Measurements from ENCODE around the gene ATP1A2. TPM values are rescaled to one million over a fixed set of nuclear protein-coding genes. Genes with fewer than 3 reads are reported as not detected.

Gene ATP1A2
- total RNA-seq, 2 experiments from 2014 or later: not detected

- POLR2A ChIA-PET: interaction anchor here (1.9 kb wide), 1 partner anchor 12 kb away, joined by 4 read pairs; the partner anchor contains the start of gene IGSF8
- Mint-ChIP-seq H3K36me3 (ENCODE audit: low read depth) (peaks cover 22% of the 10 kb centered on the region), H3K27ac (no peak overlapping the region), H3K4me3 (no peak overlapping the region), H3K9me3 (ENCODE audit: insufficient read depth) (no peaks in the 10 kb centered on the region), H3K27me3 (ENCODE audit: low read depth) (peaks cover 16% of the 10 kb centered on the region), H3K4me1 (ENCODE audit: low read depth) (peaks cover 12% of the 10 kb centered on the region)
- no peak for DNase-seq
- ATAC-seq: no peak
- CTCF ChIA-PET: interaction anchor here (0.8 to 27.5 kb wide), 18 partner anchors 7 to 291 kb away, joined by 3 to 617 read pairs (median 10); partner anchors contain the start of genes IGSF8 and KCNJ10
Measured at GRCh38 chr1:160086456-160086892, 29.1 kb upstream of the ATP1A2 start.

GRCh38 chr1:160087118-160087662 is 28.4 kb upstream of the ATP1A2 start:
- H3K9me3 Mint-ChIP-seq (ENCODE audit: insufficient read depth): no peaks in the 10 kb centered on the region
- CTCF ChIA-PET: interaction anchor here (1.6 to 27.5 kb wide), 9 partner anchors 9 to 290 kb away, joined by 10 to 617 read pairs (median 34); partner anchors contain the start of genes IGSF8 and KCNJ10

GRCh38 chr1:160089883-160090282 is 25.7 kb upstream of the ATP1A2 start:
- CTCF ChIA-PET: interaction anchor here (1.9 to 27.5 kb wide), 2 partner anchors 10 to 37 kb away, joined by 10 to 617 read pairs; no protein-coding TSS in a partner anchor
- DNase-seq (no peak), ATAC-seq (no peak)
- Mint-ChIP-seq H3K4me3 (no peak overlapping the region), H3K27me3 (ENCODE audit: low read depth) (no peaks in the 10 kb centered on the region), H3K36me3 (ENCODE audit: low read depth) (peaks cover 23% of the 10 kb centered on the region), H3K4me1 (ENCODE audit: low read depth) (peaks cover 14% of the 10 kb centered on the region), H3K27ac (no peak overlapping the region), H3K9me3 (ENCODE audit: insufficient read depth) (no peaks in the 10 kb centered on the region)
- POLR2A ChIA-PET: no interaction called here

More at GRCh38 chr1:160087118-160087662, 28.4 kb upstream of the ATP1A2 start:
- Mint-ChIP-seq H3K36me3 (ENCODE audit: low read depth) (peaks cover 24% of the 10 kb centered on the region), H3K4me1 (ENCODE audit: low read depth) (peaks cover 12% of the 10 kb centered on the region), H3K27ac (no peak overlapping the region), H3K27me3 (ENCODE audit: low read depth) (peaks cover 10% of the 10 kb centered on the region), H3K4me3 (no peak overlapping the region)
- ATAC-seq: no peak
- DNase-seq: no peak
- POLR2A ChIA-PET: interaction anchor here (0.6 to 1.9 kb wide), 2 partner anchors 11 to 143 kb away, joined by 3 to 4 read pairs; partner anchors contain the start of gene IGSF8

- H3K4me1 Mint-ChIP-seq (ENCODE audit: low read depth): peaks cover 11% of the 10 kb centered on the region
Measured at GRCh38 chr1:160090760-160091159, 24.8 kb upstream of the ATP1A2 start.

GRCh38 chr1:160091666-160092223 is 23.8 kb upstream of the ATP1A2 start:
- ChIA-PET CTCF (interaction anchor here (0.9 to 1.9 kb wide), 2 partner anchors 12 to 13 kb away, joined by 3 to 10 read pairs; no protein-coding TSS in a partner anchor), POLR2A (no interaction called here)
- H3K27ac Mint-ChIP-seq: no peak overlapping the region
- no peak overlapping the region for H3K4me3 Mint-ChIP-seq
- H3K4me1 Mint-ChIP-seq (ENCODE audit: low read depth): peaks cover 19% of the 10 kb centered on the region
- DNase-seq: no peak
- H3K36me3 Mint-ChIP-seq (ENCODE audit: low read depth): peaks cover 15% of the 10 kb centered on the region
- ATAC-seq: no peak
- no peaks in the 10 kb centered on the region for H3K9me3 Mint-ChIP-seq (ENCODE audit: insufficient read depth)
- H3K27me3 Mint-ChIP-seq (ENCODE audit: low read depth): no peaks in the 10 kb centered on the region

More at GRCh38 chr1:160090760-160091159, 24.8 kb upstream of the ATP1A2 start:
- H3K27ac Mint-ChIP-seq: no peak overlapping the region
- no peak overlapping the region for H3K4me3 Mint-ChIP-seq
- DNase-seq: no peak
- peaks cover 18% of the 10 kb centered on the region for H3K36me3 Mint-ChIP-seq (ENCODE audit: low read depth)
- ChIA-PET POLR2A (interaction anchor here (1.1 kb wide), 1 partner anchor 59 kb away, joined by 3 read pairs; the partner anchor contains the start of gene PIGM), CTCF (interaction anchor here (1.9 kb wide), 1 partner anchor 11 kb away, joined by 10 read pairs; no protein-coding TSS in a partner anchor)
- no peak for ATAC-seq
- no peaks in the 10 kb centered on the region for H3K27me3 Mint-ChIP-seq (ENCODE audit: low read depth)
- H3K9me3 Mint-ChIP-seq (ENCODE audit: insufficient read depth): no peaks in the 10 kb centered on the region

- no peak for ATAC-seq
- H3K27ac Mint-ChIP-seq: no peak overlapping the region
- peaks cover 26% of the 10 kb centered on the region for H3K4me1 Mint-ChIP-seq (ENCODE audit: low read depth)
- no peaks in the 10 kb centered on the region for H3K27me3 Mint-ChIP-seq (ENCODE audit: low read depth)
- H3K4me3 Mint-ChIP-seq: no peak overlapping the region
- ChIA-PET CTCF (interaction anchor here (0.9 kb wide), 1 partner anchor 12 kb away, joined by 3 read pairs; no protein-coding TSS in a partner anchor), POLR2A (no interaction called here)
- H3K36me3 Mint-ChIP-seq (ENCODE audit: low read depth): peaks cover 10% of the 10 kb centered on the region
- no peaks in the 10 kb centered on the region for H3K9me3 Mint-ChIP-seq (ENCODE audit: insufficient read depth)
- no peak for DNase-seq
Measured at GRCh38 chr1:160092366-160093068, 23.0 kb upstream of the ATP1A2 start.

- ChIA-PET POLR2A (interaction anchor here (1.0 kb wide), 1 partner anchor 168 kb away, joined by 5 read pairs; no protein-coding TSS in a partner anchor), CTCF (interaction anchor here (1.7 kb wide), 1 partner anchor 8 kb away, joined by 11 read pairs; no protein-coding TSS in a partner anchor)
- Mint-ChIP-seq H3K4me3 (no peak overlapping the region), H3K36me3 (ENCODE audit: low read depth) (peaks cover 10% of the 10 kb centered on the region), H3K9me3 (ENCODE audit: insufficient read depth) (no peaks in the 10 kb centered on the region), H3K27me3 (ENCODE audit: low read depth) (no peaks in the 10 kb centered on the region), H3K4me1 (ENCODE audit: low read depth) (peaks cover 28% of the 10 kb centered on the region), H3K27ac (peak overlapping the region; percentile 66)
- DNase-seq: no peak
- ATAC-seq: no peak
Measured at GRCh38 chr1:160093069-160093395, 22.5 kb upstream of the ATP1A2 start.

- POLR2A ChIA-PET: interaction anchor here (1.0 to 1.3 kb wide), 2 partner anchors 9 to 169 kb away, joined by 3 to 5 read pairs; no protein-coding TSS in a partner anchor
- no peak for ATAC-seq
- H3K9me3 Mint-ChIP-seq (ENCODE audit: insufficient read depth): no peaks in the 10 kb centered on the region
- H3K36me3 Mint-ChIP-seq (ENCODE audit: low read depth): peaks cover 10% of the 10 kb centered on the region
- H3K4me3 Mint-ChIP-seq: no peak overlapping the region
- DNase-seq: no peak
- no peaks in the 10 kb centered on the region for H3K27me3 Mint-ChIP-seq (ENCODE audit: low read depth)
- H3K27ac Mint-ChIP-seq: no peak overlapping the region
- H3K4me1 Mint-ChIP-seq (ENCODE audit: low read depth): peaks cover 28% of the 10 kb centered on the region
- CTCF ChIA-PET: interaction anchor here (1.7 kb wide), 1 partner anchor 8 kb away, joined by 11 read pairs; no protein-coding TSS in a partner anchor
Measured at GRCh38 chr1:160093624-160094290, 21.8 kb upstream of the ATP1A2 start.

- H3K9me3 Mint-ChIP-seq (ENCODE audit: insufficient read depth): no peaks in the 10 kb centered on the region
- CTCF ChIA-PET: interaction anchor here (1.7 kb wide), 1 partner anchor 9 kb away, joined by 11 read pairs; no protein-coding TSS in a partner anchor
- no peak for ATAC-seq
- no peak overlapping the region for H3K27ac Mint-ChIP-seq
- H3K27me3 Mint-ChIP-seq (ENCODE audit: low read depth): no peaks in the 10 kb centered on the region
- DNase-seq: no peak
- peaks cover 10% of the 10 kb centered on the region for H3K36me3 Mint-ChIP-seq (ENCODE audit: low read depth)
- POLR2A ChIA-PET: interaction anchor here (1.3 kb wide), 1 partner anchor 9 kb away, joined by 3 read pairs; no protein-coding TSS in a partner anchor
- peaks cover 32% of the 10 kb centered on the region for H3K4me1 Mint-ChIP-seq (ENCODE audit: low read depth)
- H3K4me3 Mint-ChIP-seq: no peak overlapping the region
Measured at GRCh38 chr1:160094291-160094625, 21.3 kb upstream of the ATP1A2 start.

GRCh38 chr1:160094806-160095205 is 20.8 kb upstream of the ATP1A2 start:
- H3K27ac Mint-ChIP-seq: no peak overlapping the region
- CTCF ChIA-PET: interaction anchor here (1.7 to 4.7 kb wide), 2 partner anchors 9 kb away, joined by 11 to 88 read pairs; no protein-coding TSS in a partner anchor
- H3K36me3 Mint-ChIP-seq (ENCODE audit: low read depth): peaks cover 10% of the 10 kb centered on the region
- peaks cover 37% of the 10 kb centered on the region for H3K4me1 Mint-ChIP-seq (ENCODE audit: low read depth)
- no peak for ATAC-seq
- H3K9me3 Mint-ChIP-seq (ENCODE audit: insufficient read depth): no peaks in the 10 kb centered on the region
- H3K4me3 Mint-ChIP-seq: no peak overlapping the region
- no peak for DNase-seq
- H3K27me3 Mint-ChIP-seq (ENCODE audit: low read depth): no peaks in the 10 kb centered on the region
- POLR2A ChIA-PET: interaction anchor here (1.3 to 1.4 kb wide), 2 partner anchors 10 to 167 kb away, joined by 3 read pairs; partner anchors contain the start of gene DCAF8
